Activated CD4-positive, alpha-beta T cell treated with anti-CD3 and anti-CD28 coated beads for 24 hours (primary cell): Measurements from ENCODE around the gene KRT80.
A peak's percentile ranks its signal among the peaks of the same experiment; 100 is the strongest.

ENCODE experiments used
- DNase-seq, 2 donors: peaks; one replicate each; pipeline ENCODE4 v3.0.0-alpha.2; 2020; ENCODE audit warnings: low read depth in 2 of 2

KRT80 gene

GRCh38 chr12:52155048-52155868 lies 36.6 kb downstream of the KRT80 start:
- DNase-seq = no peak

- DNase-seq = no peak
These were observed 38.9 kb downstream of the KRT80 start for GRCh38 chr12:52152905-52153317.

GRCh38 chr12:52151837-52152783 lies 39.7 kb downstream of the KRT80 start:
- DNase-seq = peak; percentile 51 to 52

- DNase-seq = no peak
These were observed 40.5 kb downstream of the KRT80 start for GRCh38 chr12:52151153-52151836.

GRCh38 chr12:52149651-52150241 lies 42.1 kb downstream of the KRT80 start:
- DNase-seq = no peak

- no peak for DNase-seq
These were observed 42.6 kb downstream of the KRT80 start for GRCh38 chr12:52149182-52149641.

- no peak for DNase-seq
These were observed 43.2 kb downstream of the KRT80 start for GRCh38 chr12:52148464-52149181.

- DNase-seq = no peak
These were observed 43.8 kb downstream of the KRT80 start for GRCh38 chr12:52147964-52148463.

- DNase-seq = no peak
These were observed 44.3 kb downstream of the KRT80 start for GRCh38 chr12:52147367-52147963.

GRCh38 chr12:52146822-52147366 lies 44.9 kb downstream of the KRT80 start:
- no peak for DNase-seq

- DNase-seq = no peak
These were observed 45.6 kb downstream of the KRT80 start for GRCh38 chr12:52146089-52146821.

GRCh38 chr12:52145228-52146088 lies 46.4 kb downstream of the KRT80 start:
- DNase-seq = no peak

- no peak for DNase-seq
These were observed 47.1 kb downstream of the KRT80 start for GRCh38 chr12:52144512-52145227.

- no peak for DNase-seq
These were observed 49.4 kb downstream of the KRT80 start for GRCh38 chr12:52142431-52142830.

GRCh38 chr12:52141875-52142274 lies 49.9 kb downstream of the KRT80 start:
- DNase-seq = no peak

GRCh38 chr12:52141306-52141705 lies 50.5 kb downstream of the KRT80 start:
- no peak for DNase-seq

- DNase-seq = no peak
These were observed 52.2 kb downstream of the KRT80 start for GRCh38 chr12:52139579-52140062.
